Hematopoietic multipotent progenitor cell treated with erythropoietin and hydrocortisone succinate and interleukin-3 and kit ligand, for 4 days (in vitro differentiated cells): ENCODE data around the gene PIP5KL1.
A peak's percentile ranks its signal among the peaks of the same experiment; 100 is the strongest.
"Not testable (repeated sequence)": the region's sequence is repeated elsewhere in the genome, so short reads cannot be mapped to it uniquely, and the experiment has no call there.

Experiments
- DNase-seq: peaks from one replicate; pipeline ENCODE4 v3.0.0-alpha.2; 2015

PIP5KL1 gene

DNA sequence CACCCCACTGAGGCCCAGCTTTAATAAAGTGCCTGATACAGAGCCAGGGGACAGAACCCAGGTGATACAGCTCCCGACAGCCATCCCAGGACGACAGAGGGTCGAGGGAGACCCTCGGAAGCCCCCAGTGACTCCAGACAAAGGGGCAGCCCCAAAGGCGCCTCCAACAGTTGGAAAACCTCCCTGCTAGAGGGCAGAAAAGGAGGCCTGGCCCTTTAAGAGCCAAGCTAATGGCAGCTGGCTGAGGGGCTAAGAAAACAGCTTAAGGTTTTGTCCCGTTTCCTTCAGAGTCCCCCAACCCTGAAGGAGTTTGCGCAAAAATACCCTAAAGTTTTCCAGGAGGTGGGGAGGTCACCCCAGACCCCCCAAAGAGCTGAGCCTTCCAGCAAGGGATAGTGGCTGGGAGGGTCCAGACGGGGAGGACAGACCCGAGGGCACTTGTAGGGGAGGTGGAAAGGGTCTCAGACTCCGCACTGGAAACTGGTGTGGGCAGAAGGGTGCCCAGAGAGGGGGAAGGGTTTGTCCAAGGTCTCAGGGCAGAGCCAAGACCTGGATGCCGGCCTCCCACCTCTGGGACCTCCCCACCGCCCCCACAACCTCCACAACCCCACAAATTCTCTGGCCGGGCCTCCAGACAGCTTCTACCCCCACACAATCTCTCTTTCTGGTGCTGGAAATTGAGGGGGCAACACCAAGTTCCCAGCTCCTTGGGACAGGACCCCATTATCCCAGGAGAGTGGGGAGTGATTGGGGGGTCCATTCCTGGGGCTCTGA, 44.9 kb downstream of the PIP5KL1 start:
- no peak for DNase-seq

DNA sequence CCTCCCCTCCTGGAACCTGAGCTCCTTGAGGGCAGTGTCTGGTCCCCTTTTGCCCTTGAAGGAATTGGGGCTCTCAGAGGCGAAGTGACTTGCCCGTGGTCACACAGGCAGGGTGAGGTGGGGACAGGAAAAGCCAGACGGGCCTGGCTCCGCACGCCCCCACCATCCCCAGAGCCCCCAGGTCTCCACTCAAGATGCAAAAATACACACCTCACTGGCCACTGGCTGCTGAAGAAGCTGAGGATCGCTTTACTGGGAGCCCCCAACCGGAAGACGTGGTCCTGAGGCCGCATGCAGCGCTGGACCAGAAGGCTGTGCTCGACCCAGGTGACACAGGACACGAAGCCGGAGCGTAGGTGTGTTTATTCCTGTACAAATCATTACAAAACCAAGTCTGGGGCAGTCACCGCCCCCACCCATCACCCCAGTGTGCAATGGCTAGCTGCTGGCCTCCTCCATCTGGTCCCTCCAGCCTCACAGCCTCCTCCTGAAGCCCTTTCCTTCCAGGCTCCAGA, 45.5 kb downstream of the PIP5KL1 start:
- DNase-seq, result no peak

DNA sequence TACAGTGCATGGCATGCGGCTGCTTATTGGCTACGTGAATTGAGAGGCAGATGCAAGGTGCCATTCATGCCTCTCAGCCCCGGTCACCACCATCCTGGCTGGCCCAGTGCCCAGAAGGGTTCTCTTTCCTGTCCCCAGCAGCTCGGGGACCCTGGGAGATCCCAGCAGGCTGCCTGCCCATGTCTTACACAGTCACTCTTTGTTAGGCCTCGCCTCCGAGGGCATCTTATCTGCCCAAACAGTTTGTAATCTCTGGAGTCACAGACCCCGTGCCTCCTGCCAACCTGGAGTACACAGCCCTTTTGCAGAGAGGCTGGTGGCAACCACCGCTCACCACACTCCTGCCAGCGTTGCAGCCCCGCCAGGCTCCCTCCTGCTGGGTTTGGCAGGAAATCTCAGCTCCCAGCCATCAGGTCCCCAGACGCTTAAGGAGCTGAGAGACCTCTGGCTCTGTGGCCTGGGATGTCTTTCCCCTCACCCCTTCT, 46.1 kb downstream of the PIP5KL1 start:
- DNase-seq, result peak; percentile 98

DNA sequence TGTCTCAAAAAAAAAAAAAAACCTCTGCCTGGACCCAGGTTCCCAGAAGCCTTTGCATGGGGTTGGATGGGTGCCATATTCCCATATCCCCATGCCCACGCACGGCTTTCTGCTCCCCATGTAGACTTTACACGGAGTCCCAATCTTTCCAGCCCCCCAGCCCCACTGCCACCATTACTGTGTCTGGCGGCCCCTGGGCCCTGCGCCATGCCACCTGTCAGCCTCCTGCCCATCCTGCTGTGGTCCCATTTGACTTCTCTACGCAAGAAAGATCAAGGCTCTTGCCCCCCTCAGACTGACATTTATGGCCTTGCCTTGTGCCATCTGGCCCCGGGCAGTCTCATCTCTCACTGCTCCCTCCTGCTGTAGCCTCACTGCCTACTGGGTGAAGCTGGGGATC, 46.6 kb downstream of the PIP5KL1 start:
- no peak for DNase-seq

DNA sequence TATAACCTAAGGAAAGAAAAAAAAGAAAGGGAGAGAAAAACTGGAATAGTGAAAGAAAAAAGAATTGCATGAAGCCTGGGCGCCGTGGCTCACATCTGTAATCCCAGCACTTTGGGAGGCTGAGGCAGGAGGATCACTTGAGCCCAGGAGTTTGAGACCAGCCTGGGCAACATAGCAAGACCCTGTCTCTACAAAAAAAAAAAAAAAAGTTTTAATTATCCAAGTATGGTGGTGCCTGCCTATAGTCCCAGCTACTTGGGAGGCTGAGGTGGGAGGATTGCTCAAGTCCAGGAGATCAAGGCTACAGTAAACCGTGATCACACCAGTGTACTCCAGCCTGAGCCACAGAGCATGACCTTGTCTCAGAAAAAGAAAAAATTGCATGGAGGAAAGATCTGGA, 48.9 kb downstream of the PIP5KL1 start:
- DNase-seq, result not testable (repeated sequence)

DNA sequence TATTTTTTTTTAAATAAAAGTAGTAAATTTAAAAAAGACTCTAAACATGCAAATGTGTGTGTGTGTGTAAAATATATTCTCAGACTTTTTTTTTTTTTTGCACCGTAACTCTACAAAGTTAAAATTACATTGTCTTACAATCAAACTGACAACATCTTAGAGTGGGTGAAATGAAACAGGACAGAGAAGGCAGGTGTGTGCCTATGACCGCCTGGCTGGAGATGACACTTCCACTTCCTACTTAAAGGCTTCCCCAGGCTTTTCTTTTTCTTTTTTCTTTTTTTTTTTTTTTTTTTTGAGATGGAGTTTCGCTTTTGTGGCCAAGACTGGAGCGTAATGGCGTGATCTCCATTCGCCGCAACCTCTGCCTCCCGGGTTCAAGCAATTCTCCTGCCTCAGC, 50.4 kb downstream of the PIP5KL1 start:
- no peak for DNase-seq

DNA sequence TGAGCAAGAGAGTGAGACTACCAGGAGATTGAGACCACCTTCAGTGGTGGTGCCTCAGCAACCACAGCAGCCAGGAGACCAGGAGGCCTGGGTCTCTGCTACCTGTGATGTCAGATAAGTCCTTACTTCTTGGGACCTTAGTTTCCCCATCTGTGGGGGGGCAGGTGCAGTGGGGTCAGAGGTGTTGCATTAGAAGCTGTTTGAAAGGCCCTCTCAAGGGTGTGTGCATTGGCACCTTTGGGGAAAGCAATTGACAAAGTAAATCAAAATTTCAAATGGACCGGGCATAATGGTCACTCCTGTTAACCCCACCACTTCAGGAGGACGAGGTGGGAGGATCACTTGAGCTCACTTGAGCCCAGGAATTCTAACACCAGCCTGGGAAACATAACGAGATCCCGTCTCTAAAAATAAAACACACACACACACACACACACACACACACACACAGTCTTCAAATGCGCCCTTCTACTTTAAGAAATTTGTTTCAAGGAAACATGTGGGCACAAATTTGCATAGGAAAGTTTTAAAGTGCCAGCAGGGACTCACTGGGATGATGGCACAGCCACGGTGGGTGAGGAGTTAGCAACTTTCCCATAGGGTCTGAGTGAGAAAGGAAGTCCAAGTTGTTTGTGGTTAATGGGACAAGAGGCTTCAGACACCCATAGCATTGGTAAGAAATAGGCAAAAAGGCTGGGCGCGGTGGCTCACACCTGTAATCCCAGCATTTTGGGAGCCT, 51.8 kb downstream of the PIP5KL1 start:
- peak; percentile 40 for DNase-seq

DNA sequence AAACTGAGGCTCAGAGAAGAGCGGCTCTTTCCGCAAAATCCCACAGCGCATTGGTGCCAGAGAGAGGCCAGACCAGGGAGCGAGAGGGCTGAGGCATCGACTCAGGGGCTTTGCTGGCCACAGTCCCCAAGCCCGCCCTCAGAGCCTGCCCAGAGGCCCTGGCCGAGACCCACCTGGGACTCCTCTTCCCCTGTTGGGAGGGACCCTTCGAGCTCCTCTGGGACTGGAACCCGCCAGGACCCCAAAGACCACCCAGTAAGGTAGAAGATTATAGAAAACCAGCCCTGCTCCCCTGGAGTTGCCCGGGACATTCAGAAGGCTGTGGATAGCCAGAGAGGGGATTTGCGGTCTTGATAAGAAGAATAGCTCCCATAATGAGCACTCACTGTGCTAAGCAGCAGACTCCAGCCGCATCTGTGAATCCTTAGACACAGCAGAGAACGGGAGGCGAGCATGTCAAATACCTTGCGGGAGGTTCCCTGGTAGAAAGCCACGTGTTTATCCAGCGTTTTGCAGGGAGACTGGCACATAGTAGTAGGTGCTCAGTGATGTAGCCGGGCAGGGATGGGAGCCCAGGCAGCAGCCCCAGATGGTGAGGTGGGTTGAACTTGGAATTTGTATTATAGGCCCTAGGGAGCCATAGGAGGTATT, 52.5 kb downstream of the PIP5KL1 start:
- DNase-seq, result no peak

DNA sequence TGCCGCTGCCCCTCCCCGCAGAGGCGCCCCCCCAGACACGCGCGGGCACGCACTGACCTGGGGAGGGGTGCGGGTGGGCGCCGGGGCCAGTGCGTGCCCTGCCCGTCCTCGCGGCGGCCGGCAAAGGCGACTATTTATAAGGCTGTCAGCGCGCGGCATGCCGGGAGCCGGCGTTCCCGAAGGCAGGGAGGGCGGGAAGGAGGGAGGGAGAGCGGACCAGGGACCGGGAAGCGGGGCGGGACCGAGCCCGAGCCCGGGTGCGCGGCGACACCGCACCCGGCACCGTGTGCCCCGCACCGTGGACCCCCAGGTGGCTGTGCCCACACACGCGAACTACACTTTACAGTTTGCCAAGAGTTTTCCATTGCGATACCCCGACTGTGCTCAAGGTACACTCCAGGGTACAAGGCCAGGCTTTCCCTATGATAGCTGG, 53.0 kb downstream of the PIP5KL1 start, which contains the start of gene AK1:
TSS of gene AK1 (minus strand) at position 110 of the 433 bp plus-strand sequence. CDS start 3,058 bp downstream, outside the sequence.
- no peak for DNase-seq

DNA sequence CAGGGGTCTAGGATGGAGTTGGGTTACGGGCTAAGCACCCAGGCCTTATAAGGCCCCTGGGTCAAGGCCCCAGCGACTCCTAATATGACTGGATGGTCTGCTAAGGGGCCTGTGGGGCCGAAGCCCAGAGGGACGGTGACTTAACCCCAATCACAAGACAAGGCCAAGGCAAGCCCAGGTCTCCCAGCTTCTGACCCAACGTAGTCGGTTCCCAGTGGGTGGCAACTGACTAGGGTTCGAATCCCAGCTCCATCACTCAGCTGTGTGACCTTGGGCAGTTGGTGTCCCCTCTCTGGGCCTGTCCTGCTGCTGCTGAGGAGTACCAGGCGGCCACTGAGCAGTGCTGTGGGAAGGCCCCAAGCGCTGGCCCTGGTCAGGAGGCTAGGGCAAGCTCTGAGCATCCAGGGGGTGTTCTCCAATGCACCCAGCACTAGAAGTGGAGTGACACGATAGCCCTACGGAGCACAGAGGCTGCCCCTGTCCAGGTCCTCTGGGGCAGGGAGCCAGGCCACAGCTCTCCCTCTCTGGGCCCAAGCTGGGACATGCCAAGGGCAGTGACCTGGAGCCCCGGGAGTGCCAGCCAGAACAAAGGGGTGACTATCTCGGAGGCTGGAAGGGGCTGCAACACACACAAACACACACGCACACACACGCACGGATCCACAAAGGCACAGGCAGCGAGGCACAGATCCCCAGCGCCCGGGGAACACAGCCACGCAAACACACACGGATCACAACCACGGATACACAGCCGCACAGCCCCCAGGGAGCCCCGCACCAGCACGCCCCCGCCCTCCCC, 53.6 kb downstream of the PIP5KL1 start:
- no peak for DNase-seq

DNA sequence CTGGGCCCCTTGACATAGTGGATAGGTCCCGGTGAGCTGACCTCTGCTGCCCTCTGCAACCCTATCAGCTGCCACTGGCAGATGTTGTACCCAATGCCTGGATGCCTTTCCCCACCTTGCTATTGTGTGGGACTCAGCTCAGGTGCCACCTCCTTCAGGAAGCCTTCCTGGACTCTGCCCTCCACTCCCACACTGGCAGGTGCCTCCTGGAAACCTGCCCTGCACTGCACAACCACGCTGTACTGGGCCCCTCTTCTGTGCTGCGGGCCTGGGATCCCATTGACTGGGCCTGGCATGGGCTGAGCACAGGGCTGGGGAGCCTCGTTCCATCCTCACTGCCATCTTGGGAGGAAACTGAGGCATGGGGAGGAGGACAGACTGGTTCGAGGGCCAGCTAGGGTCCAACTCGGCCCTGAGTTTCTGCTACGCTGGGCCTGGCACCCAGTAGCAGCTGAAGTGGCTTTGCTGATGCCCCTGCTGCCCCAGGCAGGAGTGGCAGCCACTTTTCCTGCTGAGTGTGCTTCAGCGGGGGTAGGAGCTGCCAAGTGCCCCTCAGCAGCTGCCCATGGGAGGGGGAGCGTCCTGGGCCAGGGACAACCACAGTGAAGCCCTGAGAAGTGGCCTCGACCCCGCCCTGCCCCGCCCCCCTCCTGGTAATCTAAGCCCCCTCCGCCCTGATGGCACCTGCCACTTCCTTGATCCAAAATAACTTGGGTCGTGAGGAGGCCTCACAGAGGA, 54.4 kb downstream of the PIP5KL1 start:
- no peak for DNase-seq

DNA sequence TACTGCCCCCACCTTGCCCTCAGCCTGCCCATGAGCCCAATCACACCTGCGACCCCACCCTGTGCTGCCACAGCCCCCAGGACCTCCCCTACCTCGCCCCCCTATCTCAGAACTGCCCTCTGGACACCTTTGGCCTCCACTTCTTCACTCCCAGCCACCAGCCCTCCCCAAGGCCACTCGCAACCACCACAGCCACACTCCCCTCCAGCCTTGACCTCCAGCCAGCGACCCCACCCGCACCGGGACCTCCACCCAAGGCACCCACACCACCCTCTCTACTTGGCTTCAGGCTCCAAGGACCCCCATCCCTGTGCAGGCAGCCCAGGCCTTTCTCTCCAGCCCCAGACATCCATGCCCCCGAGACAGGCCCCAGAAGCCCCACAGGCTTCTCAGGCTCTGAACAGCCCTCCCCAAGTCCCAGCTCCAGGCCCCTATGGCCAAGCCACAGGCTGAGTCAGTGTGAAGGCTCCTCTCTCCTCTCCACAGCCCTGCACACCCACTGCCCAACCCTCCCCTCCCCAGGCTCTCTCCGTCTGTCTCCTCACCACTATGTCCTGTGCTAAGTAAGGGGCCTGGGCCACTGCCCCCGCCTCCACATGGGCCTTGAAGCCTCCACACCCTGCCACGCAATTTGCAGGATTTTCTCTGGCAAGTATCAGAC, 55.1 kb downstream of the PIP5KL1 start:
- DNase-seq, result no peak

DNA sequence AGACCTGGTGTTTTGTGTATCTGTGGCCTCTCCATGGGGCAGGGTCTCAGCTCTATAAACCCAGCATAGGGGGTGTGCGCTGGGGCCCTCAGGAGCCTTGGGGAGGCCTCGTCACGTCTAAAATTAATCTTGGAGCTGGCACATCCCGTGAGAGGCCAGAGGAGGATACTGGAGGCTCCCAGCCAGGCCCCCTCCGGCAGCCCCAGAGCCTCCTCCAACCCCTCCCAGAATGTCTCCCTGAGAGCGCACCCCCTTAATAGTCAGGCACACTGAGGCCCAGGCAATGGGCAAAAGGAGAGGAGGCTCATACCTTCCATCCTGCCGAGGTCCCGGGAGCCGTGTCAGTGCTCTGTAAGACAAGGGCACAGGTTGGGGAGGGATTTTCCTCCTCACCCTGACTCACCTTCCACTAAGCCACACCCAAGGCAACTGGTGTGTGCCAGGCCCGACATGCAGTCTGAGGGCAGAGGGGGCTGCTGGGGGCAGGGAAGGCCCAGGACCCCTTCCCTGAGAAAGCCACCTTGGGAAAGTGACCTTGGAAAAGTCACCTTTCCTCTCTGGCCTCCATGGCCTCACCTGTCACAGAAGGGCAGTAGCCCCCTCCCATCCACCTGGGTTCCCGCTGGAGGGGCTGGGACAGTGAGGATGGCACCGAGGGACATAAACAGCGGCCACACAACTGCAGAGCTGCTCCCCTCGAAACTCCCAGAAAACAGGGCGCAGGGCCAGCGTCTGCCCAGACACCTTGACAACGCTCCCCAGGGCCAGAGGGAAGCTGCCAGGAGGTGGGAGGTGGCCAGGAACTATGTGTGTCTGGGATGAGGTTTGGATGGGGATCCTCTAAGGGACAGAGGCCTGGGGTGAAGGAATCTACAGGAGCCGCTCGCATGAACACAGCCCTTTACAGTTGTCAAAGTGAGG, 56.0 kb downstream of the PIP5KL1 start:
- no peak for DNase-seq

DNA sequence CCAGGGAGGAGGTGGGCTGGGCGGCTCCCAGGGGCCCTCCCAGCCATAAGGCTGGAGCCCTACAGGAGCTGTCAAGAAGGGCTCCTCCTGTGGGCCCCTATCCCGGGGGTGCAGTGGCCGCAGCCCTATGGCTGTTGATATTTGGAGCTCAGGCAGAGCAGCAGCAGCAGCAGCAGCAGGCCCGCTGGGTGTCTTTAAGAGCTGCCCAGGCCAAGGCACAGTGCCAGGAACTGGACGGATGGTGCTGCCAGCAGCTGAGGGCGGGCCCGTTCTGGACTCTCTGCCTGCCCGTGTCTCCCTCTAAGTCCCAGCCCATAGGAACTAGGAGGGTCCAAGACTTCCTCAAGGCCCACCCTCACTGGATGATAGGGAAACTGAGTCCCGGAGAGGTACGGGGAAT, 56.7 kb downstream of the PIP5KL1 start:
- DNase-seq, result no peak

DNA sequence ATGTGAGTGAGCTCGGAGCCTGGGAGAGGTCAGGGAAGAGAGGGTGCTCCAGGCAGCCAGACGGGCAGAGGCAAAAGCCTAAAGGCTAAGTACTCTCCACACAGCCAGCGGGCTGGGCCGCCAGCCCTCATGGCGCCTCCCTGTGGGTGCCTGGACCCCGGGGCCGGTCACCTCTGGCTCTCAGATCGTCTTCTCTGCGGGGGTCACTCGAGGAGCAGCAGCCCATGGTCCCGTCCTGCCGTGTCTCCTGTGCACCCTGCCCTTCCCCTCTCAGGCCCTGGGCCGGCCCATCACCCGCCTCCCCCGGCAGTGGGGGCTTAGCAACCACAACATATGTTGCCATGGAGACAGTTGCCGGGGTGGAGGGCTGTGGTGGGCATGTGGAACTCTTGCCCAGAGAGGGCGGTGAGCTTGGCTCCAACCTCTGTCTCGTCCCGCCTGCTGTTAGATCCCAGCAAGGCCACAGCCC, 57.3 kb downstream of the PIP5KL1 start:
- no peak for DNase-seq

DNA sequence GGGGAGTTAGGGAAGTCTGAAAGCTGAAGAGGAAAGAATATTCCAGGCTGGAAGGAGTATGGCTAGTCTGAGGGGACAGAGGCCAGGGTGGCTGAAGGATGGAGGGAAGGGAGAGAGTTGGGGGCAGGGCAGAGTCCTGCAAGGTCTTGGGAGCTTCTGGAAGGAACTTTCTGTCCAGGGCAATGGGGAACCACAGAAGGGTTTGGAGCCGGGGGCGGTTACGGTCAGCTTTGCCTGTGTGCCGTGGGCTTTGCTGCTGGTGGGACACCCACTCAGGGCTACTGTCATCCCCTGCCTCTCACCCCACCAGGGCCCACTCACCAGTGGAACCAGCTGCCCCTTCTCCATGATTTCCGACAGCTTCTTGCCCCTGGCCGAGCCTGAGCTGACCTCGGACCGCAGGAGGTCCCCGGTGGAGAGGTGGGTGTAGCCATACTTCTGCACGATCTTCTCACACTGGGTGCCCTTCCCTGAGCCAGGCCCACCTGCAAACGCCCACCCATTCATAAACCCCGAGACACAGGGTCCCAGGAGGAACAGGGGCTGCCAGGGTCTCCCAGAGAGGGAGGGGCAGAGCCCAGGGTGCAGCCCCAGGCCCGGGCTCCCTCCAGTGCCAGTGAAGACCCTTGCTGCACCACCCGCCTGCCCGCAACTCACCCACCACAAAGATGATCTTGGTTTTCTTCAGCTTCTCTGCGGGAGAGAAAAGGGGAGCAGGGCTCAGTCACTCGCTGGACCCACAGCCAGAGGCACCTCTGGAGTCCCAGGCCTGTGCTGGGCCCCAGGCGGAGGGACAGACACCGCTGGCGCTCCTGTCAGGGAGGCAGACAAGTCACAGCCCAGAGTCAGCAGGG, 58.0 kb downstream of the PIP5KL1 start:
- no peak for DNase-seq

DNA sequence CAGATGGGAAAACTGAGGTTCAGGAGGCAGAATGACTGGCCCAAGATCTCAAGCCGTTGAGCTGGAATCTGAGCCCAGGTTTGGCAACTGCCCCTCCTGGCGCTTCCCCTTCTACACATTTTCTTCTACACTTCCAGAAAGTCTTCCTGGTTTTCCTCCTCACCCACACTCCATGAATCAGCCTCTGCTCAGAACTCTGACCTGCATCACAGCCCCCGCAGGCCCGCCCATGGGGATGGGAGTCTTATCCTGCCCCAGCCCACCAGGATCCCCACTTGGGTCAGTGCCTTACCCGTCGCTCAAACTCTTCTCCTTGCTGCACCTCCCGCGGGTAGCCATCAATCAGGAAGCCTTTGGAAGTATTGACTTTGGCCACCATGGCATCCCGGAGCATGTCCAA, 59.0 kb downstream of the PIP5KL1 start:
- DNase-seq, result no peak

DNA sequence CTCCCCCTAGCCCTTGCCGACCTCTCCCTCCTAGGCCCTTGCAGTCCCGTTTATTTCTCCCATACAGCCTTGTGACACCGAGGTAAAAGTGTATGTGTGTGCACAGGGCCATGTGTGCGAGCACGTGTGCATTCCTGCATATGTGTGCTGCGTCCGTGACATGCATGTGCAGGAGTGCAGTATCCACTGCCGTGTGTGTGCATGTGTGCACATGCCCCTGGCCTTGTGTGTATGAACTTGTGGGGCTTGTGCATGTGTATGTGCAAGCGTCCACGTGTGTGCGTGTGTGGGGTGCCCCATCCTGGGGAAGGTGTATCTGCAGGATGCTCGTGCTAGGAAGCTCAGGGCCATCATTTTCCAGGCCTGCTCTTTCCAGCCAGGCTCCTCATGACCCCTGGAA, 59.7 kb downstream of the PIP5KL1 start:
- no peak for DNase-seq
